ENCODE data around the gene NPHP1.
A peak's percentile ranks its signal among the peaks of the same experiment; 100 is the strongest.
"Not testable (repeated sequence)": the region's sequence is repeated elsewhere in the genome, so short reads cannot be mapped to it uniquely, and the experiment has no call there.

NPHP1 gene

GRCh38 chr2:110204408-110205385 is at the start of gene NPHP1:
Gene NPHP1, minus strand, starts transcription at chr2:110205013. Its CDS starts 45 bp downstream, at chr2:110204968.
- DNase-seq (ENCODE audit: low spot score) = peak; percentile 97

- not testable (repeated sequence) for DNase-seq (ENCODE audit: low spot score)
These were observed 43.4 kb upstream of the NPHP1 start for GRCh38 chr2:110248081-110248795.

GRCh38 chr2:110245488-110246435 is 40.9 kb upstream of the NPHP1 start:
- DNase-seq (ENCODE audit: low spot score) = not testable (repeated sequence)

- DNase-seq (ENCODE audit: low spot score) = not testable (repeated sequence)
These were observed 38.5 kb upstream of the NPHP1 start for GRCh38 chr2:110243283-110243682.

- not testable (repeated sequence) for DNase-seq (ENCODE audit: low spot score)
These were observed 29.7 kb upstream of the NPHP1 start for GRCh38 chr2:110234514-110234913.

- DNase-seq (ENCODE audit: low spot score) = not testable (repeated sequence)
These were observed 25.1 kb upstream of the NPHP1 start for GRCh38 chr2:110229886-110230285.

GRCh38 chr2:110222626-110223025 is 17.8 kb upstream of the NPHP1 start:
- not testable (repeated sequence) for DNase-seq (ENCODE audit: low spot score)

- DNase-seq (ENCODE audit: low spot score) = no peak
These were observed 17.1 kb upstream of the NPHP1 start for GRCh38 chr2:110221938-110222337.

GRCh38 chr2:110220190-110220564 is 15.4 kb upstream of the NPHP1 start:
- no peak for DNase-seq (ENCODE audit: low spot score)

GRCh38 chr2:110219496-110220189 is 14.8 kb upstream of the NPHP1 start:
- DNase-seq (ENCODE audit: low spot score) = peak; percentile 87

GRCh38 chr2:110218889-110219288 is 14.1 kb upstream of the NPHP1 start:
- not testable (repeated sequence) for DNase-seq (ENCODE audit: low spot score)

- no peak for DNase-seq (ENCODE audit: low spot score)
These were observed 12.0 kb upstream of the NPHP1 start for GRCh38 chr2:110216803-110217202.

- DNase-seq (ENCODE audit: low spot score) = no peak
These were observed 11.4 kb upstream of the NPHP1 start for GRCh38 chr2:110216199-110216598.

GRCh38 chr2:110215566-110216158 is 10.8 kb upstream of the NPHP1 start:
- DNase-seq (ENCODE audit: low spot score) = no peak

GRCh38 chr2:110215091-110215490 is 10.3 kb upstream of the NPHP1 start:
- DNase-seq (ENCODE audit: low spot score) = no peak

- DNase-seq (ENCODE audit: low spot score) = not testable (repeated sequence)
These were observed 8.7 kb upstream of the NPHP1 start for GRCh38 chr2:110213522-110213921.

- peak; percentile 57 for DNase-seq (ENCODE audit: low spot score)
These were observed 7.4 kb upstream of the NPHP1 start, which contains the start of gene MTLN for GRCh38 chr2:110211938-110212858. Gene MTLN, minus strand, starts transcription at chr2:110212547. Its CDS starts 22 bp downstream, at chr2:110212525.

- no peak for DNase-seq (ENCODE audit: low spot score)
These were observed 1.0 kb upstream of the NPHP1 start for GRCh38 chr2:110205660-110206455.

GRCh38 chr2:110198016-110198415 is 6.8 kb downstream of the NPHP1 start:
- no peak for DNase-seq (ENCODE audit: low spot score)
